Naive thymus-derived CD4-positive, alpha-beta T cell (primary cell): ENCODE results near the gene CORO2A. TPM values are rescaled to one million over a fixed set of nuclear protein-coding genes. Genes with fewer than 3 reads are reported as not detected.

Experiments used
- ATAC-seq: fragments of 150-1000 bp; cut with Tn5 transposase; 2 replicates; pipeline ENCODE4 v1.10.0; 2021; ENCODE audit warnings: mild to moderate bottlenecking, moderate library complexity
- CTCF ChIA-PET: fragments of 350-600 bp; sonication (Branson Sonifier 250); formaldehyde crosslinking; loops from one replicate; lab custom pipeline; 2021; ENCODE audit warnings: antibody characterized with exemption; lab: Charles Lee
- POLR2A ChIA-PET: fragments of 350-600 bp; sonication (Branson Sonifier 250); formaldehyde crosslinking; loops from one replicate; lab custom pipeline; 2021; ENCODE audit warnings: antibody characterized with exemption, inconsistent platforms; lab: Charles Lee
- DNase-seq, 9 donors: peaks; one replicate each; pipeline versions ENCODE4 v3.0.0 to v3.0.0-alpha.2; 2020 to 2022; ENCODE audit warnings: mixed read lengths in 1 of 9
- H3K27ac ChIP-seq: one replicate; pipeline ENCODE4 v1.7.0; 2013; ENCODE audit warnings: mild to moderate bottlenecking, low read depth, low read length, moderate library complexity
- H3K27me3 ChIP-seq, 2 donors: one replicate each; pipeline ENCODE4 v1.7.0; 2013; ENCODE audit warnings: low read length in 2 of 2, mild to moderate bottlenecking in 2 of 2, moderate library complexity in 2 of 2; ENCODE audit not compliant: control insufficient read depth in 2 of 2, insufficient read depth in 2 of 2
- H3K36me3 ChIP-seq, 3 experiments: 1 replicate in 2 of 3; 2 replicates in 1 of 3; pipeline ENCODE4 v1.7.0; 2013; ENCODE audit warnings: low read length in 3 of 3, mild to moderate bottlenecking in 3 of 3, moderate library complexity in 1 of 3; ENCODE audit not compliant: insufficient read depth in 3 of 3, control insufficient read depth in 2 of 3
- H3K4me1 ChIP-seq, 2 donors: one replicate each; pipeline ENCODE4 v1.7.0; 2013; ENCODE audit warnings: low read length in 2 of 2, mild to moderate bottlenecking in 2 of 2, moderate library complexity in 1 of 2; ENCODE audit not compliant: control insufficient read depth in 2 of 2, insufficient read depth in 2 of 2
- H3K4me3 ChIP-seq: 2 replicates; pipeline ENCODE4 v1.7.0; 2013; ENCODE audit warnings: mild to moderate bottlenecking, low read length
- H3K9me3 ChIP-seq, 3 experiments: 1 replicate in 2 of 3; 2 replicates in 1 of 3; pipeline ENCODE4 v1.7.0; 2013; ENCODE audit warnings: low read length in 3 of 3; ENCODE audit not compliant: control insufficient read depth in 2 of 3
- H3K27ac Mint-ChIP-seq, 9 donors: one replicate each; pipeline ENCODE4 v1.8.0; 2020 to 2022; ENCODE audit warnings: mixed read lengths in 9 of 9, mild to moderate bottlenecking in 8 of 9, moderate library complexity in 5 of 9, inconsistent platforms in 2 of 9
- H3K27me3 Mint-ChIP-seq, 5 donors: one replicate each; pipeline ENCODE4 v1.8.0; 2021 to 2022; ENCODE audit warnings: mixed read lengths in 5 of 5, mild to moderate bottlenecking in 1 of 5
- H3K36me3 Mint-ChIP-seq, 5 donors: one replicate each; pipeline ENCODE4 v1.8.0; 2020 to 2022; ENCODE audit warnings: mixed read lengths in 5 of 5, mild to moderate bottlenecking in 3 of 5, inconsistent platforms in 1 of 5
- H3K4me1 Mint-ChIP-seq, 7 donors: one replicate each; pipeline ENCODE4 v1.8.0; 2020 to 2022; ENCODE audit warnings: mixed read lengths in 7 of 7, mild to moderate bottlenecking in 3 of 7, inconsistent platforms in 1 of 7
- H3K4me3 Mint-ChIP-seq, 10 donors: one replicate each; pipeline ENCODE4 v1.8.0; 2020 to 2022; ENCODE audit warnings: mild to moderate bottlenecking in 10 of 10, mixed read lengths in 10 of 10, moderate library complexity in 6 of 10, inconsistent platforms in 2 of 10
- H3K9me3 Mint-ChIP-seq, 11 donors: one replicate each; pipeline ENCODE4 v1.8.0; 2020 to 2022; ENCODE audit warnings: mixed read lengths in 11 of 11, mild to moderate bottlenecking in 4 of 11, inconsistent platforms in 1 of 11, moderate library complexity in 1 of 11
- intact Hi-C, 2 donors: fragments of 100-400 bp; cut with micrococcal nuclease; formaldehyde crosslinking; loops; one replicate each; pipeline ENCODE4 v1.15.1; 2023
- polyA plus RNA-seq, 2 donors: library from polyadenylated mRNA; unstranded; fragments of 300-500 nt; fragmentation: Illumina TruSeq; gene quantifications; one replicate each; pipeline ENCODE4 v1.2.3, GENCODE V29; 2021
- total RNA-seq, 6 experiments: library from RNA in 5 of 6; stranded (reverse) in 5 of 6; gene quantifications; 1 replicate in 5 of 6; 2 replicates in 1 of 6; pipeline ENCODE4 v1.2.3 and lab custom pipeline; 2021 to 2026

CORO2A gene
- total and polyA plus RNA-seq, 7 experiments from 2014 or later = 3.0 to 9.7 (median 7.7) TPM

GRCh38 chr9:98159301-98159700 is 33.1 kb downstream of the CORO2A start:
- Histone ChIP-seq H3K9me3 (no peaks in the 10 kb centered on the region), H3K4me3 (no peak overlapping the region), H3K4me1 (peaks cover 0 to 9% of the 10 kb centered on the region in 2 donors), H3K27ac (no peak overlapping the region), H3K36me3 (peaks cover 0 to 19% (median 5%) of the 10 kb centered on the region in 3 experiments), H3K27me3 (no peaks in the 10 kb centered on the region)
- Mint-ChIP-seq H3K4me1 (peaks cover 4 to 34% (median 26%) of the 10 kb centered on the region in 7 donors), H3K4me3 (no peak overlapping the region), H3K9me3 (peaks cover 0 to 2% (median 0%) of the 10 kb centered on the region in 11 donors), H3K36me3 (peaks cover 0 to 13% (median 8%) of the 10 kb centered on the region in 5 donors), H3K27me3 (no peaks in the 10 kb centered on the region), H3K27ac (peak overlapping the region in 4 of 9 donors; percentile 4 to 52 (median 29))
- CTCF ChIA-PET = interaction anchor here (1.3 kb wide), 1 partner anchor 46 kb away, joined by 4 read pairs; no protein-coding TSS in a partner anchor
- POLR2A ChIA-PET = interaction anchor here (0.6 to 1.5 kb wide), 3 partner anchors 33 to 96 kb away, joined by 3 read pairs; partner anchors contain the start of genes CORO2A and TBC1D2
- intact Hi-C loops = no loop called here
- no peak for ATAC-seq
- no peak for DNase-seq

- Mint-ChIP-seq H3K27ac (peak overlapping the region in 4 of 9 donors; percentile 19 to 64 (median 25)), H3K9me3 (peaks cover 0 to 2% (median 0%) of the 10 kb centered on the region in 11 donors), H3K4me1 (peaks cover 4 to 24% (median 20%) of the 10 kb centered on the region in 7 donors), H3K4me3 (no peak overlapping the region), H3K36me3 (peaks cover 0 to 21% (median 8%) of the 10 kb centered on the region in 5 donors), H3K27me3 (no peaks in the 10 kb centered on the region)
- Histone ChIP-seq H3K4me1 (no peaks in the 10 kb centered on the region), H3K27me3 (no peaks in the 10 kb centered on the region), H3K36me3 (peaks cover 0 to 19% (median 5%) of the 10 kb centered on the region in 3 experiments), H3K27ac (no peak overlapping the region), H3K9me3 (no peaks in the 10 kb centered on the region), H3K4me3 (no peak overlapping the region)
- POLR2A ChIA-PET = interaction anchor here (0.6 to 1.6 kb wide), 2 partner anchors 98 to 99 kb away, joined by 4 read pairs; partner anchors contain the start of gene TBC1D2
- intact Hi-C loops = no loop called here
- ATAC-seq = no peak
- CTCF ChIA-PET = interaction anchor here (0.7 kb wide), 1 partner anchor 37 kb away, joined by 3 read pairs; no protein-coding TSS in a partner anchor
- DNase-seq = no peak
Observed at GRCh38 chr9:98158071-98158831, 34.2 kb downstream of the CORO2A start.

- Histone ChIP-seq H3K9me3 (no peaks in the 10 kb centered on the region), H3K4me3 (no peak overlapping the region), H3K4me1 (no peaks in the 10 kb centered on the region), H3K27me3 (no peaks in the 10 kb centered on the region), H3K36me3 (peaks cover 0 to 19% (median 5%) of the 10 kb centered on the region in 3 experiments), H3K27ac (no peak overlapping the region)
- Mint-ChIP-seq H3K36me3 (peaks cover 0 to 26% (median 8%) of the 10 kb centered on the region in 5 donors), H3K4me1 (peaks cover 4 to 22% (median 18%) of the 10 kb centered on the region in 7 donors), H3K9me3 (peaks cover 0 to 2% (median 0%) of the 10 kb centered on the region in 11 donors), H3K4me3 (no peak overlapping the region), H3K27me3 (no peaks in the 10 kb centered on the region), H3K27ac (no peak overlapping the region)
- POLR2A ChIA-PET = interaction anchor here (1.6 kb wide), 1 partner anchor 98 kb away, joined by 4 read pairs; the partner anchor contains the start of gene TBC1D2
- DNase-seq = no peak
- no peak for ATAC-seq
- intact Hi-C loops = no loop called here
- CTCF ChIA-PET = no interaction called here
Observed at GRCh38 chr9:98157372-98157771, 35.1 kb downstream of the CORO2A start.

GRCh38 chr9:98154678-98155077 is 37.8 kb downstream of the CORO2A start:
- Mint-ChIP-seq H3K4me3 (no peak overlapping the region), H3K9me3 (peaks cover 0 to 2% (median 0%) of the 10 kb centered on the region in 11 donors), H3K4me1 (peaks cover 11 to 18% (median 14%) of the 10 kb centered on the region in 7 donors), H3K27ac (no peak overlapping the region), H3K27me3 (no peaks in the 10 kb centered on the region), H3K36me3 (peaks cover 0 to 35% (median 8%) of the 10 kb centered on the region in 5 donors)
- CTCF ChIA-PET = interaction anchor here (0.6 kb wide), 1 partner anchor 13 kb away, joined by 3 read pairs; no protein-coding TSS in a partner anchor
- ATAC-seq (no peak), DNase-seq (no peak)
- intact Hi-C loops = no loop called here
- Histone ChIP-seq H3K36me3 (peaks cover 0 to 19% (median 5%) of the 10 kb centered on the region in 3 experiments), H3K27ac (no peak overlapping the region), H3K27me3 (no peaks in the 10 kb centered on the region), H3K4me3 (no peak overlapping the region), H3K4me1 (no peaks in the 10 kb centered on the region), H3K9me3 (no peaks in the 10 kb centered on the region)
- POLR2A ChIA-PET = no interaction called here

- peak overlapping the region in 1 of 9 donors; percentile 31 for H3K27ac Mint-ChIP-seq
- H3K4me1 Mint-ChIP-seq = peaks cover 0 to 9% (median 3%) of the 10 kb centered on the region in 7 donors
- H3K4me3 Mint-ChIP-seq = no peak overlapping the region
- ATAC-seq = no peak
- H3K27me3 Mint-ChIP-seq = no peaks in the 10 kb centered on the region
- Histone ChIP-seq H3K9me3 (no peaks in the 10 kb centered on the region), H3K36me3 (peaks cover 0 to 21% (median 5%) of the 10 kb centered on the region in 3 experiments), H3K4me1 (no peaks in the 10 kb centered on the region), H3K4me3 (no peak overlapping the region), H3K27ac (no peak overlapping the region), H3K27me3 (no peaks in the 10 kb centered on the region)
- intact Hi-C loops = no loop called here
- no peak for DNase-seq
- ChIA-PET CTCF (no interaction called here), POLR2A (no interaction called here)
- peaks cover 0 to 41% (median 8%) of the 10 kb centered on the region in 5 donors for H3K36me3 Mint-ChIP-seq
- no peaks in the 10 kb centered on the region for H3K9me3 Mint-ChIP-seq
Observed at GRCh38 chr9:98152526-98152925, 39.9 kb downstream of the CORO2A start.

GRCh38 chr9:98150721-98151120 is 41.7 kb downstream of the CORO2A start:
- ATAC-seq (no peak), DNase-seq (no peak)
- no peak overlapping the region for H3K4me3 ChIP-seq
- CTCF ChIA-PET = no interaction called here
- H3K27ac Mint-ChIP-seq = peak overlapping the region in 3 of 9 donors; percentile 1 to 18 (median 9)
- H3K27ac ChIP-seq = no peak overlapping the region
- peaks cover 0 to 30% (median 3%) of the 10 kb centered on the region in 5 donors for H3K36me3 Mint-ChIP-seq
- no peak overlapping the region for H3K4me3 Mint-ChIP-seq
- POLR2A ChIA-PET = no interaction called here
- no peaks in the 10 kb centered on the region for H3K27me3 ChIP-seq
- no peaks in the 10 kb centered on the region for H3K27me3 Mint-ChIP-seq
- peaks cover 0 to 13% (median 4%) of the 10 kb centered on the region in 7 donors for H3K4me1 Mint-ChIP-seq
- no peaks in the 10 kb centered on the region for H3K9me3 ChIP-seq
- peaks cover 0 to 9% (median 0%) of the 10 kb centered on the region in 3 experiments for H3K36me3 ChIP-seq
- no peaks in the 10 kb centered on the region for H3K9me3 Mint-ChIP-seq
- intact Hi-C loops = no loop called here
- no peaks in the 10 kb centered on the region for H3K4me1 ChIP-seq
